HUDEP-2 (cell line): ENCODE data around the gene PGD.
"Not testable (repeated sequence)": the region's sequence is repeated elsewhere in the genome, so short reads cannot be mapped to it uniquely, and the experiment has no call there.

Source experiments
- DNase-seq, 76 experiments: peaks; one replicate each; lab custom pipeline; 2025; ENCODE audit not compliant: unreplicated experiment in 76 of 76; lab: John Stamatoyannopoulos, UW

Gene PGD

DNA sequence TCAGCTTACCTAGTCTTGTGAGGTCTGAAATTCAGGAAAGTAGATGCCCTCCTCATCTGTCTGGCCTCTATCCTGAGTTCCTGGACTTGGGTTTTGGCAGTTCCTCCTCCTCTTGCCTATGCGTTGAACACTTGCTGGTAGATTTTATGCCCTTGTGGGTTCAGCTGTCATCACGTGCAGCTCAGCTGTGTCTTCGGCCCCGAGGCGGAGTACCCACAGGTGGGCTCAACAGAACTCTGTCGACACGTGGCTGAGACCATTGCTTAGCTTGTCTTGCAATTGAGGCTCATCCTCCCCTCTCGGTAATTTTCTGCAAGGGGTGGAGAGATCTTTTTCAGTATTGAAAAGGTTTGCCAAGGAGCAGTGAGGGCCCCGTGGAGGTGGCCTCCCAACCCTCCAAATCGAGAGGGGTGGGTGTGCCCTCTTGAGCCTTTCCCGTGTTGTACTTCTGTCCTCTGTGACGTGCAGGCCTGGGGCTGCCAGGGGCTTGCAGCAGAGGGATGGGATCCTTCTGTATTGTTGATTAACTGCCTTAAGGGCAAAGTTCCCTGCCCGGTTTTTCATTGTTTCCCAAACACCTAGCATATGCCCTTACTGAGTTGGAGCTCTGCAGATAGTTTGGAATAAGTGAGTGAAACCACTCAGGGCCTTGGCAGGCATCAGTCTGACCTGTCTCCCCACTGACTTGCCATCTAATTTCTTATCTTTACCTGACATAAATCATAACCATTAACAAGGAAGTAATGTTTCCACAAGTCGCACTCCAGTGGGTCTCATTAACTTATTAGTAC, 34.2 kb downstream of the PGD start:
- no peak for DNase-seq

- no peak for DNase-seq
Observed at GRCh38 chr1:10433790-10434189, 34.9 kb downstream of the PGD start.

GRCh38 chr1:10434590-10434989, 35.7 kb downstream of the PGD start:
- no peak for DNase-seq

DNA sequence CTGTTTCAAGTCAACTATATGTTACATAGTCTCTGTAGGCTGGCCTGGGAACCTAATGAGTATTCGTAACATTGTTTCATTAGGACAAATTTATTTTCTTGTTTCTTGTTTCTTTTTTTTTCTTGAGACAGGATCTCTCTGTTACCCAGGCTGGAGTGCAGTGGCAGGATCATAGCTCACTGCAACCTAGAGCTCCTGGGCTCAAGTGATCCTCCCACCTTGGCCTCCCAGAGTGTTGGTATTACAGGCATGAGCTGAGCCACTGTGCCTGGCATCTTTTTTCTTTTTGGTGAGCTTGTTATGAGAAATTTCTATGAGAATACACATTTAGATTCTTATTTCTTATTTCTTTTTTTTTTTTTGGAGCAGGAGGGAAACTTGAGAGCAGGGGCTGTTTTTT, 38.2 kb downstream of the PGD start:
- DNase-seq = no peak

GRCh38 chr1:10438677-10439163, 39.9 kb downstream of the PGD start:
- no peak for DNase-seq

- no peak for DNase-seq
Observed at GRCh38 chr1:10440305-10440704, 41.4 kb downstream of the PGD start.

DNA sequence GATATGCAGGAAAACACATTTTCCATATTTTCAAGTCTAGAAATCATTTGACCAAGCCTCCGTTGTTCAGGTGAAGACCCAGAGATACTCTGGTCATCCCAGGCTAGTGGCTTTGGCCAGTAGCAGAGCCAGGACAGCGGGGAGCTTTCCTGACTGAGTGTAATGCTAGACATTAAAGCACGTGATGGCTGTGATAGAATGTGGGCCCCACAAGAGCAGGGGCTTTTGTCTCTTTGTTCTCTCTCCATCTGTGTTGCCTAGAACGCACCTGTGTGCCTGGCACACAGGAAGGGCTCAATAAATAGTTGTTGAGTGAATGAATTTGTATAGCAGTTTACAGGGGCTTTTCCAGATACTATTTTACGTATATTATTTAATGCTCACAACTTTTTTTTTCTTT, 41.9 kb downstream of the PGD start:
- no peak for DNase-seq

- DNase-seq = no peak
Observed at GRCh38 chr1:10444248-10444647, 45.4 kb downstream of the PGD start.

- no peak for DNase-seq
Observed at GRCh38 chr1:10444795-10445397, 46.0 kb downstream of the PGD start.

GRCh38 chr1:10446790-10447422, 48.0 kb downstream of the PGD start:
- DNase-seq = no peak

- no peak for DNase-seq
Observed at GRCh38 chr1:10449751-10450150, 50.9 kb downstream of the PGD start, which contains the start of gene CORT. TSS of gene CORT (plus strand) at chr1:10450031. CDS start at chr1:10450224, 193 bp downstream.

- no peak for DNase-seq
Observed at GRCh38 chr1:10450156-10450814, 51.4 kb downstream of the PGD start.

DNA sequence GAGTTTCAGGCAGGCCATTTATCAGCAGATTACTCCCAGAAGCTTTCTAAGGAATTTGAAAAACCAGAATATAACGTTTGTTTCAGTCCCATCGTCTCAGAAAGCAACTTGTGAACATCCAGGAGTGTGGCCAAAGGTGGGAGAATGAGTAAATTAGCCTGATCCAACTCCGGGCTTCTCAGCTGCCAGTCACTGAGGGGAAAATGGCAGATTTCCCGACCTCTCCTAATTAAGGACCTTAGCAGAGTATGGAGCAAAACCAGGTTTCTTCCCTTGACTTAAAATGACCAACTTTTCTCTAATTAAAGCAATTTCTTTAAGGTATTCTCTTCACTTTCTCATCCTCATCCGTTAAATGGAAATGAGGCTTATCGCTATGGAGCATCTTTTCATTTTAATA, 52.0 kb downstream of the PGD start:
- DNase-seq = no peak

GRCh38 chr1:10451287-10451686, 52.4 kb downstream of the PGD start:
- no peak for DNase-seq

GRCh38 chr1:10456048-10456447, 57.2 kb downstream of the PGD start:
- no peak for DNase-seq

GRCh38 chr1:10456661-10457060, 57.8 kb downstream of the PGD start:
- DNase-seq = no peak

GRCh38 chr1:10457462-10457861, 58.6 kb downstream of the PGD start:
- DNase-seq = not testable (repeated sequence)

- DNase-seq = no peak
Observed at GRCh38 chr1:10457875-10458274, 59.0 kb downstream of the PGD start.

DNA sequence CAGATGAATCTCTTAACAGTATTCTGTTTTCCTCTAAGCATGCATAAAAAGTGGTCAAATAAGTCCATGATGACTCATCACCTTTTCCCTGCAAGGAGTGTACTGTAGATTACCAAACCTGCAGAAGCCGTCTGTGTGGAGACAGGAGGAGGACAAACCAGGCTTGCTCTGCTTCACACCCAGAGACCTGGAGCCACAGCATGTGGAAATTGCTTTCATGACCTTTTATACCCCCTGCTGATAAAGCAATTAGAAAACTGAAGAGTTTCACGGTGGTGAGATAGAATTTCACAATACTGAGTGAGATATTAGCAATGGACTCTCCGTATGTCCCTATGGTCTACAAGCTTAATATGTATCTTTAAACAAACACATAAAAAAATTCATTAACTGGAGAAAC, 60.3 kb downstream of the PGD start:
- DNase-seq = peak in 29 of 76 experiments; percentile 1 to 57 (median 18)

DNA sequence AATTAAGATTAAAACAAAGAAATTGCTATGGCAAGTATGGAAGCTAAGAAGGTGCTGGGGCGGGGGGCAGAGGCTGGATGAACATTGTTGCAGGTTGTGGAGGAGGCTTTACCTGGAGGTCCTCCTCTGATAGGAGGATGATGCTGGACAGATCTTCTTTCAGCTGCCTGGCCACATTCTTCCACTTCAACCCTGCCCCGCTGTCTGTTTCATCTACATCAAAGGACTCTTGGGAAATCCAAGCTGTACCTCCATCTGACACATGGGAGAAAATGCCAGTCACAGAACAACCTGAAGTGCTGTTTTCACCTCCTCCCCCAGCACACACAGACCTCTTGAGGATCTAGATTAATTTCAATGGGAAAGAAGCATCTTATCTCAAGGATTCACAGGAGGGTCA, 68.2 kb downstream of the PGD start:
- no peak for DNase-seq

- DNase-seq = no peak
Observed at GRCh38 chr1:10470043-10470442, 71.2 kb downstream of the PGD start.
